K562 (cell line): Measurements from ENCODE around the gene FOXN1. TPM values are rescaled to one million over a fixed set of nuclear protein-coding genes. Genes with fewer than 3 reads are reported as not detected.

Experiments
- ATAC-seq: fragments of 200-7000 bp; cut with Tn5 transposase; 3 replicates; pipeline ENCODE4 v1.9.1; 2020; ENCODE audit warnings: moderate library complexity
- BruUV-seq: library from RNA; stranded (reverse); fragments of 400-500 nt; replicated peaks from 2 replicates; lab custom pipeline; 2021; lab: Mats Ljungman, UMichigan
- CTCF ChIA-PET: fragments of 300-600 bp; formaldehyde crosslinking; extraction: SDS; loops from one replicate; lab custom pipeline; 2021; ENCODE audit warnings: low intra/inter-chr PET ratio; lab: Yijun Ruan, JAX
- POLR2A ChIA-PET: fragments of 300-600, 350-650 bp; sonication (Branson Sonifier 250); formaldehyde crosslinking; extraction: SDS; loops from one replicate; lab custom pipeline; 2021; ENCODE audit warnings: antibody characterized with exemption, inconsistent platforms; lab: Yijun Ruan, JAX
- DNase-seq, 4 experiments: peaks; one replicate each; pipeline versions ENCODE4 v3.0.0 to v3.0.0-alpha.2; 2011 to 2018; ENCODE audit warnings: low spot score in 3 of 4, mixed read lengths in 3 of 4; ENCODE audit errors: extremely low read depth in 1 of 4
- FAIRE-seq: peaks from 2 replicates; lab custom pipeline; 2011; peaks lifted over from hg19 to GRCh38; lab: Jason Lieb, UNC
- H2AFZ ChIP-seq: 2 replicates; pipeline ENCODE4 v1.6.0; 2011; ENCODE audit warnings: low read depth, low read length, control low read depth, inconsistent platforms
- H3K27ac ChIP-seq: fragments of 200-600 bp; 3 replicates; pipeline ENCODE4 v1.8.0; 2011; ENCODE audit warnings: low read depth, mild to moderate bottlenecking, control low read depth, inconsistent platforms, low read length, moderate library complexity, mixed read lengths; ENCODE audit errors: extremely low read depth
- H3K27me3 ChIP-seq, 2 experiments: fragments of 300-600 bp in 1 of 2; 2 replicates in 1 of 2; 3 replicates in 1 of 2; pipeline versions ENCODE4 v1.6.0 to v1.8.0; 2011; ENCODE audit warnings: inconsistent platforms in 2 of 2, low read length in 2 of 2, mild to moderate bottlenecking in 1 of 2, mixed read lengths in 1 of 2, moderate library complexity in 1 of 2; ENCODE audit not compliant: control insufficient read depth in 2 of 2, insufficient read depth in 2 of 2
- H3K36me3 ChIP-seq: fragments of 300-600 bp; 3 replicates; pipeline ENCODE4 v1.8.0; 2011; ENCODE audit warnings: mild to moderate bottlenecking, low read length, inconsistent platforms; ENCODE audit not compliant: control insufficient read depth, insufficient read depth
- H3K4me1 ChIP-seq, 2 experiments: fragments of 200-600 bp in 1 of 2; replicated peaks in 1 of 2; 2 replicates in 1 of 2; 3 replicates in 1 of 2; pipeline versions ENCODE4 v1.5.1 to v1.8.0; 2011; ENCODE audit warnings: inconsistent platforms in 2 of 2, low read length in 2 of 2, mild to moderate bottlenecking in 1 of 2, mixed read lengths in 1 of 2, moderate library complexity in 1 of 2; ENCODE audit not compliant: control insufficient read depth in 2 of 2, insufficient read depth in 2 of 2
- H3K4me2 ChIP-seq: 2 replicates; pipeline ENCODE4 v1.6.1; 2011; ENCODE audit warnings: low read length, control low read depth, inconsistent platforms, mixed read lengths; ENCODE audit not compliant: insufficient read depth
- H3K4me3 ChIP-seq: fragments of 200-600 bp; sonication (generic), shearing (Covaris generic); 2 replicates; pipeline ENCODE4 v1.5.1; 2016; ENCODE audit warnings: control low read depth, inconsistent platforms
- H3K79me2 ChIP-seq: fragments of 200-600 bp; 3 replicates; pipeline ENCODE4 v1.8.0; 2011; ENCODE audit warnings: low read length, inconsistent platforms; ENCODE audit not compliant: control insufficient read depth, insufficient read depth
- H3K9ac ChIP-seq, 2 experiments: 2 replicates each; pipeline versions ENCODE4 v1.6.0 to v1.6.1; 2011; ENCODE audit warnings: low read depth in 2 of 2, low read length in 2 of 2, control low read depth in 1 of 2, inconsistent platforms in 1 of 2, mild to moderate bottlenecking in 1 of 2, mixed read lengths in 1 of 2; ENCODE audit not compliant: insufficient read depth in 1 of 2
- H3K9me1 ChIP-seq: one replicate; pipeline ENCODE4 v1.6.0; 2011; ENCODE audit warnings: inconsistent platforms, mild to moderate bottlenecking, low read length, moderate library complexity; ENCODE audit not compliant: control insufficient read depth, insufficient read depth
- H3K9me3 ChIP-seq: replicated peaks from 2 replicates; pipeline ENCODE4 v1.5.1; 2011; ENCODE audit warnings: low read depth, low read length, inconsistent platforms; ENCODE audit not compliant: control insufficient read depth, insufficient read depth
- H4K20me1 ChIP-seq: replicated peaks from 2 replicates; pipeline ENCODE4 v1.6.1; 2011; ENCODE audit warnings: low read length, inconsistent platforms, mixed read lengths; ENCODE audit not compliant: control insufficient read depth, insufficient read depth
- BHLHE40 ChIP-seq: IDR thresholded peaks from 2 replicates; pipeline ENCODE4 v1.6.1; 2011; ENCODE audit warnings: low read length, improper control_type of control experiment
- BMI1 ChIP-seq: fragments of 150-350 bp; IDR thresholded peaks from 2 replicates; pipeline ENCODE4 v1.6.1; 2014; ENCODE audit warnings: low read length
- EP400 ChIP-seq: fragments of 450-650 bp; IDR thresholded peaks from 2 replicates; pipeline ENCODE4 v1.6.1; 2017; ENCODE audit warnings: antibody characterized with exemption, mild to moderate bottlenecking, moderate library complexity
- FOXJ2 ChIP-seq: fragments of 200-800 bp; sonication (Bioruptor generic); IDR thresholded peaks from 2 replicates; pipeline ENCODE4 v1.6.1; 2016; ENCODE audit warnings: missing genetic modification characterization, missing compliant biosample characterization
- KAT7 ChIP-seq: sonication (generic); formaldehyde crosslinking; IDR thresholded peaks from 2 replicates; pipeline ENCODE4 v1.8.0; 2022; ENCODE audit warnings: missing genetic modification reagents, mild to moderate bottlenecking, borderline replicate concordance
- LARP7 ChIP-seq: fragments of 450-650 bp; IDR thresholded peaks from 2 replicates; pipeline ENCODE4 v1.6.1; 2016
- MTF1 ChIP-seq: fragments of 250-450 bp; sonication (Bioruptor Pico); IDR thresholded peaks from 2 replicates; pipeline ENCODE4 v1.9.0; 2021; ENCODE audit warnings: moderate library complexity, mild to moderate bottlenecking, inconsistent platforms, borderline replicate concordance
- NCOA2 ChIP-seq, 2 experiments: fragments of 450-650 bp; IDR thresholded peaks; 2 replicates each; pipeline ENCODE4 v1.6.1; 2018; ENCODE audit warnings: mild to moderate bottlenecking in 2 of 2, moderate library complexity in 1 of 2; ENCODE audit not compliant: partially characterized antibody in 2 of 2
- POLR2H ChIP-seq: IDR thresholded peaks from 2 replicates; pipeline ENCODE4 v1.6.1; 2016; ENCODE audit warnings: missing genetic modification characterization, low read depth, mild to moderate bottlenecking, control low read depth, missing compliant biosample characterization, moderate library complexity
- RBM15 ChIP-seq: fragments of 200-400 bp; formaldehyde crosslinking; IDR thresholded peaks from 2 replicates; pipeline ENCODE4 v1.6.1; 2018; ENCODE audit warnings: mild to moderate bottlenecking, low read length, moderate library complexity; ENCODE audit not compliant: insufficient read depth
- RCOR1 ChIP-seq, 2 experiments: IDR thresholded peaks; 2 replicates each; pipeline ENCODE4 v1.6.1; 2012; ENCODE audit warnings: low read depth in 2 of 2, low read length in 2 of 2, borderline replicate concordance in 1 of 2, improper control_type of control experiment in 1 of 2
- SNIP1 ChIP-seq: fragments of 450-650 bp; IDR thresholded peaks from 2 replicates; pipeline ENCODE4 v1.7.1; 2017; ENCODE audit warnings: low read depth, mild to moderate bottlenecking
- ZNF263 ChIP-seq: sonication (generic); formaldehyde crosslinking; IDR thresholded peaks from 2 replicates; pipeline ENCODE4 v1.8.0; 2022; ENCODE audit warnings: mild to moderate bottlenecking, missing genetic modification reagents, borderline replicate concordance
- ZNF431 ChIP-seq: sonication (generic); formaldehyde crosslinking; IDR thresholded peaks from 2 replicates; pipeline ENCODE4 v1.8.0; 2022; ENCODE audit warnings: mild to moderate bottlenecking, missing genetic modification reagents
- WGBS: fragments of 100-300 bp; shearing (Covaris generic); methylation state at CpG from one replicate; pipeline ENCODE4 v1.1.6; 2016; ENCODE audit warnings: low coverage, mixed read lengths; ENCODE audit not compliant: insufficient coverage; ENCODE audit errors: missing lambda C conversion rate; 5-methylcytosine and 5-hydroxymethylcytosine counted together
- in situ Hi-C: fragments of 300-500 bp; cut with MboI; formaldehyde crosslinking; loops from 4 replicates; pipeline ENCODE4 v1.15.0; 2018; ENCODE audit warnings: inconsistent platforms, mixed read lengths
- intact Hi-C: fragments of 100-400 bp; cut with micrococcal nuclease; formaldehyde crosslinking; loops from 2 replicates; pipeline ENCODE4 v1.14.2; 2022
- polyA plus RNA-seq, 8 experiments: library from polyadenylated mRNA; depleted of rRNA in 4 of 8; stranded (reverse) in 5 of 8; unstranded in 3 of 8; fragments of >200 nt; fragmentation: Nextera tagmentation in 2 of 8; fragmentation: Illumina TruSeq in 1 of 8; extraction: Ambion mirVana in 2 of 8; extraction: Trizol in 1 of 8; gene quantifications; 2 replicates each; pipeline versions ENCODE4 v1.2.1 to v1.2.3, GENCODE V29; 2011 to 2014; ENCODE audit warnings: inconsistent platforms in 1 of 8, missing spikeins in 1 of 8
- total RNA-seq, 7 experiments: library from RNA; depleted of rRNA in 6 of 7; stranded (reverse); fragments of >200 nt in 6 of 7; fragmentation: Illumina TruSeq in 2 of 7; extraction: Trizol in 2 of 7; gene quantifications; 2 replicates each; pipeline versions ENCODE4 v1.2.1 to v1.2.3, GENCODE V29; 2011 to 2021; ENCODE audit warnings: low replicate concordance in 1 of 7
- TF ChIP-seq, protein P1 (sequence below): sonication (generic); formaldehyde crosslinking; IDR thresholded peaks from 2 replicates; pipeline ENCODE4 v1.8.0; 2022; ENCODE audit warnings: mild to moderate bottlenecking, missing genetic modification reagents
- TF ChIP-seq, protein P2 (sequence below): sonication (generic); formaldehyde crosslinking; IDR thresholded peaks from 2 replicates; pipeline ENCODE4 v1.5.0; 2020; ENCODE audit warnings: missing genetic modification reagents
- TF ChIP-seq, protein P3 (sequence below): fragments of 450-650 bp; IDR thresholded peaks from 2 replicates; pipeline ENCODE4 v1.6.1; 2016; ENCODE audit warnings: low read depth, mild to moderate bottlenecking, moderate library complexity

Gene FOXN1
- total and polyA plus RNA-seq, 9 of the 15 experiments (the other 6 are each of a cell fraction or from before 2014, with no cell fraction given): not detected

DNA sequence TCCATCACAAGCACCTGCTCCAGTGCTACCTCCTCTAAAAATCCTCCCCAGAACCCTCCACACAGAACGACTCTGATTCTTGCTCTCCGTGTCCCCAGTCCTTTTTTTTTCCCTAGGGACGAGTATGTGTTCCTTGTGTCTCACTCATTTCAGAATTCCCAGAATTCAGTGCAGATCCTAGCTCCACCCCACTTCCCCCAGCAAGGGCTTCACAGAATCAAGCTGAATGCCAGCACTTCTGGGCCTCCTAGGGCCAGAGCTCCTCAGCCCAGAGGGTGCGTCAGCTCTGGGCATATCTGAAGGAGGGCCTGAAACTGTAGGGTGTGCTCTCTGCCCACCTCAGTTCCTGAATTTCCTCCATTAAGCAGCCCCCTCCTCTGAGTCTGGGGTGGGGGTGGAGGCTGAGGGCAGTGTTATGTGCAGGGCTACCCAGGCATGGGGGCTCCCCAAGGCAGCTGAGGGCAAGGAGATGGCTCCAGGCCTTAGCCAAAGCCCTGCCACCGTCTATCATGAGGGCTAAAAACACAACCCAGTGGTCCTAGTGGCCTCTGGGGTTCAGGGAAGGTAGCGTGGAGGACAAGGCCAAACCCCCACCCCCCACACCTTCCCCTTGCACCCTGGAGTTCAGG is 39.8 kb downstream of the FOXN1 start (continued):
- no peak for TF ChIP-seq NCOA2 (IDR thresholded peaks at IDR 0.05; ENCODE audit: partially characterized antibody in 2 of 2)
- TF ChIP-seq, protein P1, sequence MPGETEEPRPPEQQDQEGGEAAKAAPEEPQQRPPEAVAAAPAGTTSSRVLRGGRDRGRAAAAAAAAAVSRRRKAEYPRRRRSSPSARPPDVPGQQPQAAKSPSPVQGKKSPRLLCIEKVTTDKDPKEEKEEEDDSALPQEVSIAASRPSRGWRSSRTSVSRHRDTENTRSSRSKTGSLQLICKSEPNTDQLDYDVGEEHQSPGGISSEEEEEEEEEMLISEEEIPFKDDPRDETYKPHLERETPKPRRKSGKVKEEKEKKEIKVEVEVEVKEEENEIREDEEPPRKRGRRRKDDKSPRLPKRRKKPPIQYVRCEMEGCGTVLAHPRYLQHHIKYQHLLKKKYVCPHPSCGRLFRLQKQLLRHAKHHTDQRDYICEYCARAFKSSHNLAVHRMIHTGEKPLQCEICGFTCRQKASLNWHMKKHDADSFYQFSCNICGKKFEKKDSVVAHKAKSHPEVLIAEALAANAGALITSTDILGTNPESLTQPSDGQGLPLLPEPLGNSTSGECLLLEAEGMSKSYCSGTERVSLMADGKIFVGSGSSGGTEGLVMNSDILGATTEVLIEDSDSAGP (CRISPR knock-in tag): no peak

DNA sequence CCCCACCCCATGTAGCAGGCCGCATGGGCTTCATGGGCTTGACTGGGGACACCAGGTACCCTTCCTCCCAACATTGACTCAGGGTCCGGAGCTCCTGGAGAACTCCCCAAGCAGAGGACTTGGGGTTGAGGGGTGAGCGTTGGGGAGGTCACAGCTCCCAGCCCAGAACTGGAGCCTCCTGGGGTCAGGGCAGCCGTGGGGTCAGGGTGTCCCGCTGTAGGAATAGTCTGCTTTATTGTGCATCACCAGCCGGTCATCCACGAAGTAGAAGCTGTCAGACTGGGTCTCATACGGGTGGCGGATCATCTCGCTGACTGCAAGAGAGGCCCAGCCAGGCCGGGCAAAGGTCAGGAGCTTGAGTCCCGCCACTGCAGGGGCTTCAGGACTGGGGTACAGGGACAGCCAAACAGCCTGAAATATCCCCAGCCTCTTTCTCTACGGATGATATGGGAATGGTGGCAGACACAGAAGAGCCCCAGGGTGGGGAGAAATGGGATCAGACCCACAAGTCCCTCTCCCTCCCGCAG is 41.0 kb downstream of the FOXN1 start:
- no peaks in the 10 kb centered on the region for H3K27me3 ChIP-seq
- ChIA-PET POLR2A (interaction anchor here (0.7 to 1.4 kb wide), 3 partner anchors 11 to 52 kb away, joined by 3 read pairs; no protein-coding TSS in a partner anchor), CTCF (no interaction called here)
- H2AFZ ChIP-seq: no peak overlapping the region
- intact Hi-C loops: loop anchor here (5.0 kb wide), 1 partner anchor 35 kb away; no protein-coding TSS in a partner anchor
- 0 out of 3 replicates have a peak, but pooled peaks cover 3% of the 10 kb centered on the region for H3K36me3 ChIP-seq
- ATAC-seq (no peak), DNase-seq (no peak), FAIRE-seq (no peak)
- BruUV-seq: no TSS peak
- peaks cover 3% of the 10 kb centered on the region; the same call in 2 of the 3 replicates for H3K79me2 ChIP-seq
- no peaks in the 10 kb centered on the region for H4K20me1 ChIP-seq
- no peak overlapping the region for H3K4me2 ChIP-seq
- H3K4me1 ChIP-seq: peaks cover 6 to 10% of the 10 kb centered on the region in 2 experiments; a peak in 4 of 5 replicates
- no peaks in the 10 kb centered on the region for H3K9me3 ChIP-seq
- in situ Hi-C loops: no loop called here
- WGBS: 75% methylated on average over 14 of the region's 14 CpGs
- peak overlapping the region in 1 of 2 experiments; percentile 1; a peak in 1 of 4 replicates for H3K9ac ChIP-seq
- no peak overlapping the region for H3K4me3 ChIP-seq
- H3K9me1 ChIP-seq: peaks cover 4% of the 10 kb centered on the region
- H3K27ac ChIP-seq: no peak overlapping the region
- TF ChIP-seq BHLHE40: no peak
- TF ChIP-seq MTF1 (CRISPR knock-in tag): no peak
- TF ChIP-seq, protein P2, sequence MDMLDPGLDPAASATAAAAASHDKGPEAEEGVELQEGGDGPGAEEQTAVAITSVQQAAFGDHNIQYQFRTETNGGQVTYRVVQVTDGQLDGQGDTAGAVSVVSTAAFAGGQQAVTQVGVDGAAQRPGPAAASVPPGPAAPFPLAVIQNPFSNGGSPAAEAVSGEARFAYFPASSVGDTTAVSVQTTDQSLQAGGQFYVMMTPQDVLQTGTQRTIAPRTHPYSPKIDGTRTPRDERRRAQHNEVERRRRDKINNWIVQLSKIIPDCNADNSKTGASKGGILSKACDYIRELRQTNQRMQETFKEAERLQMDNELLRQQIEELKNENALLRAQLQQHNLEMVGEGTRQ (CRISPR knock-in tag): no peak
- no peak for TF ChIP-seq RCOR1 (IDR thresholded peaks at IDR 0.05; ENCODE audit: borderline replicate concordance in 1 of 2, low read depth in 2 of 2, low read length in 2 of 2)
- no peak for TF ChIP-seq KAT7 (CRISPR knock-in tag)
- TF ChIP-seq, protein P3, sequence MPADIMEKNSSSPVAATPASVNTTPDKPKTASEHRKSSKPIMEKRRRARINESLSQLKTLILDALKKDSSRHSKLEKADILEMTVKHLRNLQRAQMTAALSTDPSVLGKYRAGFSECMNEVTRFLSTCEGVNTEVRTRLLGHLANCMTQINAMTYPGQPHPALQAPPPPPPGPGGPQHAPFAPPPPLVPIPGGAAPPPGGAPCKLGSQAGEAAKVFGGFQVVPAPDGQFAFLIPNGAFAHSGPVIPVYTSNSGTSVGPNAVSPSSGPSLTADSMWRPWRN: no peak
- TF ChIP-seq EP400: no peak
- no peak for TF ChIP-seq RBM15
- TF ChIP-seq ZNF431 (CRISPR knock-in tag): no peak
- TF ChIP-seq LARP7: no peak
- no peak for TF ChIP-seq FOXJ2
- TF ChIP-seq BMI1: no peak
- TF ChIP-seq SNIP1: no peak
- TF ChIP-seq POLR2H (tag): no peak
- no peak for TF ChIP-seq ZNF263
